ENCODE results near the gene IFNG-AS1. TPM values are rescaled to one million over a fixed set of nuclear protein-coding genes. Genes with fewer than 3 reads are reported as not detected.

IFNG-AS1 gene
- polyA plus RNA-seq, 1 donor from 2014 or later: not detected

- H4K20me1 ChIP-seq (ENCODE audit: insufficient read depth): no peaks in the 10 kb centered on the region
- no peak overlapping the region for H2AFZ ChIP-seq (ENCODE audit: low read depth, low read length)
- no peak overlapping the region for H3K4me3 ChIP-seq (ENCODE audit: low read length)
- no peak overlapping the region for H3K4me2 ChIP-seq (ENCODE audit: low read length)
- H3K27ac ChIP-seq (ENCODE audit: low read length): peak overlapping the region; percentile 78
- H3K9me3 ChIP-seq (ENCODE audit: low read length): no peaks in the 10 kb centered on the region
- TF ChIP-seq EP300 (conservative IDR thresholded peaks at IDR 0.05; ENCODE audit: poor library complexity, severe bottlenecking) (no peak), POLR2AphosphoS5 (IDR thresholded peaks at IDR 0.05) (no peak), SMC3 (conservative IDR thresholded peaks at IDR 0.05; ENCODE audit: poor library complexity) (no peak), RAD21 (conservative IDR thresholded peaks at IDR 0.05) (no peak), EZH2 (IDR thresholded peaks at IDR 0.05; ENCODE audit: borderline replicate concordance, insufficient read depth, low read length, poor library complexity, severe bottlenecking) (no peak), MXI1 (conservative IDR thresholded peaks at IDR 0.05; ENCODE audit: poor library complexity, severe bottlenecking) (no peak), TAF1 (IDR thresholded peaks at IDR 0.05; ENCODE audit: low read depth) (no peak)
- TF ChIP-seq, protein P1, sequence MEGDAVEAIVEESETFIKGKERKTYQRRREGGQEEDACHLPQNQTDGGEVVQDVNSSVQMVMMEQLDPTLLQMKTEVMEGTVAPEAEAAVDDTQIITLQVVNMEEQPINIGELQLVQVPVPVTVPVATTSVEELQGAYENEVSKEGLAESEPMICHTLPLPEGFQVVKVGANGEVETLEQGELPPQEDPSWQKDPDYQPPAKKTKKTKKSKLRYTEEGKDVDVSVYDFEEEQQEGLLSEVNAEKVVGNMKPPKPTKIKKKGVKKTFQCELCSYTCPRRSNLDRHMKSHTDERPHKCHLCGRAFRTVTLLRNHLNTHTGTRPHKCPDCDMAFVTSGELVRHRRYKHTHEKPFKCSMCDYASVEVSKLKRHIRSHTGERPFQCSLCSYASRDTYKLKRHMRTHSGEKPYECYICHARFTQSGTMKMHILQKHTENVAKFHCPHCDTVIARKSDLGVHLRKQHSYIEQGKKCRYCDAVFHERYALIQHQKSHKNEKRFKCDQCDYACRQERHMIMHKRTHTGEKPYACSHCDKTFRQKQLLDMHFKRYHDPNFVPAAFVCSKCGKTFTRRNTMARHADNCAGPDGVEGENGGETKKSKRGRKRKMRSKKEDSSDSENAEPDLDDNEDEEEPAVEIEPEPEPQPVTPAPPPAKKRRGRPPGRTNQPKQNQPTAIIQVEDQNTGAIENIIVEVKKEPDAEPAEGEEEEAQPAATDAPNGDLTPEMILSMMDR (IDR thresholded peaks at IDR 0.05; ENCODE audit: poor library complexity, severe bottlenecking): no peak
- TF ChIP-seq, protein P2, sequence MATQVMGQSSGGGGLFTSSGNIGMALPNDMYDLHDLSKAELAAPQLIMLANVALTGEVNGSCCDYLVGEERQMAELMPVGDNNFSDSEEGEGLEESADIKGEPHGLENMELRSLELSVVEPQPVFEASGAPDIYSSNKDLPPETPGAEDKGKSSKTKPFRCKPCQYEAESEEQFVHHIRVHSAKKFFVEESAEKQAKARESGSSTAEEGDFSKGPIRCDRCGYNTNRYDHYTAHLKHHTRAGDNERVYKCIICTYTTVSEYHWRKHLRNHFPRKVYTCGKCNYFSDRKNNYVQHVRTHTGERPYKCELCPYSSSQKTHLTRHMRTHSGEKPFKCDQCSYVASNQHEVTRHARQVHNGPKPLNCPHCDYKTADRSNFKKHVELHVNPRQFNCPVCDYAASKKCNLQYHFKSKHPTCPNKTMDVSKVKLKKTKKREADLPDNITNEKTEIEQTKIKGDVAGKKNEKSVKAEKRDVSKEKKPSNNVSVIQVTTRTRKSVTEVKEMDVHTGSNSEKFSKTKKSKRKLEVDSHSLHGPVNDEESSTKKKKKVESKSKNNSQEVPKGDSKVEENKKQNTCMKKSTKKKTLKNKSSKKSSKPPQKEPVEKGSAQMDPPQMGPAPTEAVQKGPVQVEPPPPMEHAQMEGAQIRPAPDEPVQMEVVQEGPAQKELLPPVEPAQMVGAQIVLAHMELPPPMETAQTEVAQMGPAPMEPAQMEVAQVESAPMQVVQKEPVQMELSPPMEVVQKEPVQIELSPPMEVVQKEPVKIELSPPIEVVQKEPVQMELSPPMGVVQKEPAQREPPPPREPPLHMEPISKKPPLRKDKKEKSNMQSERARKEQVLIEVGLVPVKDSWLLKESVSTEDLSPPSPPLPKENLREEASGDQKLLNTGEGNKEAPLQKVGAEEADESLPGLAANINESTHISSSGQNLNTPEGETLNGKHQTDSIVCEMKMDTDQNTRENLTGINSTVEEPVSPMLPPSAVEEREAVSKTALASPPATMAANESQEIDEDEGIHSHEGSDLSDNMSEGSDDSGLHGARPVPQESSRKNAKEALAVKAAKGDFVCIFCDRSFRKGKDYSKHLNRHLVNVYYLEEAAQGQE (IDR thresholded peaks at IDR 0.05; ENCODE audit: borderline replicate concordance): no peak
- H3K9me2 ChIP-seq (ENCODE audit: insufficient read depth, low read length): no peaks in the 10 kb centered on the region
- H3F3A ChIP-seq (ENCODE audit: insufficient read depth, low read length, poor library complexity, severe bottlenecking): no peaks in the 10 kb centered on the region
- no peaks in the 10 kb centered on the region for H3K79me2 ChIP-seq (replicated peaks; ENCODE audit: insufficient read depth, low read length)
- H3K9ac ChIP-seq (ENCODE audit: low read length): no peak overlapping the region
- no peaks in the 10 kb centered on the region for H3K27me3 ChIP-seq (ENCODE audit: insufficient read depth, low read depth, low read length)
- H3K36me3 ChIP-seq (ENCODE audit: insufficient read depth, low read length): no peaks in the 10 kb centered on the region
Observed at GRCh38 chr12:67968321-67968720, 20.9 kb upstream of the IFNG-AS1 start.

DNA sequence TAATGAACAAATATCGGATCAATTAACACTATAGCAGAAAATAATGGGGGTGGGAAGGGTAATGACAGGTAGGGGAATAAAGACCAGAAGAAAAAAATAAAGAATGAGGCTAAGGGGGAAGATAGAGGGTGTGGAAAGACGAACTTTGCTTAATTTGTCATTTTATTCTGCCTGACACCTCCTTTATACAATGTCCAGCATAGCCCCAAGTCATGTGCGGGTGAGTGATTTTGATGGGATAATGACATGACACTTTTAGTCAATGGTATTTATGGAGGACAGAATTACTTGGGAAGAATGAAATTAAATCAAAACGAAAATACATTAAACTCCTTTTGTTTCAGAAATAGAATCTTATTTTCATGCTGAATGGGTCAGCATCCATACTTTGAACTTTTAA is 20.5 kb upstream of the IFNG-AS1 start:
- H4K20me1 ChIP-seq (ENCODE audit: insufficient read depth): no peaks in the 10 kb centered on the region
- no peaks in the 10 kb centered on the region for H3K9me3 ChIP-seq (ENCODE audit: low read length)
- no peak overlapping the region for H3K4me2 ChIP-seq (ENCODE audit: low read length)
- H3K9ac ChIP-seq (ENCODE audit: low read length): no peak overlapping the region
- no peaks in the 10 kb centered on the region for H3F3A ChIP-seq (ENCODE audit: insufficient read depth, low read length, poor library complexity, severe bottlenecking)
- no peaks in the 10 kb centered on the region for H3K27me3 ChIP-seq (ENCODE audit: insufficient read depth, low read depth, low read length)
- no peaks in the 10 kb centered on the region for H3K36me3 ChIP-seq (ENCODE audit: insufficient read depth, low read length)
- H3K4me3 ChIP-seq (ENCODE audit: low read length): no peak overlapping the region
- peak overlapping the region; percentile 78 for H3K27ac ChIP-seq (ENCODE audit: low read length)
- no peaks in the 10 kb centered on the region for H3K79me2 ChIP-seq (replicated peaks; ENCODE audit: insufficient read depth, low read length)
- H3K9me2 ChIP-seq (ENCODE audit: insufficient read depth, low read length): no peaks in the 10 kb centered on the region
- no peak overlapping the region for H2AFZ ChIP-seq (ENCODE audit: low read depth, low read length)
- TF ChIP-seq POLR2AphosphoS5 (IDR thresholded peaks at IDR 0.05) (no peak), EP300 (conservative IDR thresholded peaks at IDR 0.05; ENCODE audit: poor library complexity, severe bottlenecking) (no peak), SMC3 (conservative IDR thresholded peaks at IDR 0.05; ENCODE audit: poor library complexity) (no peak), RAD21 (conservative IDR thresholded peaks at IDR 0.05) (no peak), EZH2 (IDR thresholded peaks at IDR 0.05; ENCODE audit: borderline replicate concordance, insufficient read depth, low read length, poor library complexity, severe bottlenecking) (no peak), MXI1 (conservative IDR thresholded peaks at IDR 0.05; ENCODE audit: poor library complexity, severe bottlenecking) (no peak), TAF1 (IDR thresholded peaks at IDR 0.05; ENCODE audit: low read depth) (no peak)
- TF ChIP-seq, protein P2 (IDR thresholded peaks at IDR 0.05; ENCODE audit: borderline replicate concordance): no peak
- TF ChIP-seq, protein P1 (IDR thresholded peaks at IDR 0.05; ENCODE audit: poor library complexity, severe bottlenecking): no peak
